Skeletal muscle tissue (tissue), 4 donors: ENCODE measurements around the gene CCDC34. TPM values are rescaled to one million over a fixed set of nuclear protein-coding genes. Genes with fewer than 3 reads are reported as not detected.

Source experiments
- H3K27ac ChIP-seq: one replicate; pipeline ENCODE4 v1.7.0; 2013; ENCODE audit warnings: mild to moderate bottlenecking, low read depth, low read length, inconsistent platforms
- H3K27me3 ChIP-seq, 3 donors: one replicate each; pipeline ENCODE4 v1.7.0; 2013; ENCODE audit warnings: low read length in 3 of 3; ENCODE audit not compliant: control insufficient read depth in 3 of 3, insufficient read depth in 3 of 3
- H3K36me3 ChIP-seq, 3 donors: one replicate each; pipeline ENCODE4 v1.7.0; 2013; ENCODE audit warnings: low read length in 3 of 3; ENCODE audit not compliant: control insufficient read depth in 3 of 3, insufficient read depth in 3 of 3
- H3K4me1 ChIP-seq, 3 donors: one replicate each; pipeline ENCODE4 v1.7.0; 2013; ENCODE audit warnings: low read length in 3 of 3, mild to moderate bottlenecking in 3 of 3; ENCODE audit not compliant: control insufficient read depth in 3 of 3, insufficient read depth in 3 of 3
- H3K4me3 ChIP-seq, 3 donors: one replicate each; pipeline ENCODE4 v1.7.0; 2013; ENCODE audit warnings: low read length in 3 of 3
- H3K9ac ChIP-seq, 3 donors: one replicate each; pipeline ENCODE4 v1.7.0; 2013; ENCODE audit warnings: low read length in 3 of 3, mild to moderate bottlenecking in 3 of 3, moderate library complexity in 2 of 3, low read depth in 1 of 3
- H3K9me3 ChIP-seq, 3 donors: one replicate each; pipeline ENCODE4 v1.7.0; 2013; ENCODE audit warnings: low read length in 3 of 3; ENCODE audit not compliant: control insufficient read depth in 3 of 3
- total RNA-seq: library from RNA; depleted of rRNA; stranded (reverse); fragments of >200 nt; gene quantifications from one replicate; pipeline ENCODE4 v1.2.3, GENCODE V29; 2014
- donor health status: Osteomylitis.

CCDC34 gene
- total RNA-seq, 1 donor from 2014 or later: 2.1 TPM

GRCh38 chr11:27392278-27393114 lies 29.5 kb upstream of the CCDC34 start:
- no peak overlapping the region for H3K27ac ChIP-seq
- H3K4me3 ChIP-seq: no peak overlapping the region
- H3K9me3 ChIP-seq: no peaks in the 10 kb centered on the region
- H3K27me3 ChIP-seq: no peaks in the 10 kb centered on the region
- H3K36me3 ChIP-seq: peaks cover 0 to 4% (median 0%) of the 10 kb centered on the region in 3 donors
- peaks cover 5 to 10% (median 6%) of the 10 kb centered on the region in 3 donors for H3K4me1 ChIP-seq
- H3K9ac ChIP-seq: no peak overlapping the region

GRCh38 chr11:27391331-27392015 lies 28.5 kb upstream of the CCDC34 start:
- H3K36me3 ChIP-seq: peaks cover 0 to 4% (median 0%) of the 10 kb centered on the region in 3 donors
- H3K27ac ChIP-seq: no peak overlapping the region
- no peaks in the 10 kb centered on the region for H3K27me3 ChIP-seq
- no peaks in the 10 kb centered on the region for H3K9me3 ChIP-seq
- no peak overlapping the region for H3K4me3 ChIP-seq
- H3K4me1 ChIP-seq: peaks cover 5 to 10% (median 6%) of the 10 kb centered on the region in 3 donors
- H3K9ac ChIP-seq: no peak overlapping the region

GRCh38 chr11:27390318-27391295 lies 27.6 kb upstream of the CCDC34 start:
- Histone ChIP-seq H3K36me3 (peaks cover 0 to 4% (median 0%) of the 10 kb centered on the region in 3 donors), H3K4me3 (no peak overlapping the region), H3K4me1 (peaks cover 5 to 9% (median 6%) of the 10 kb centered on the region in 3 donors), H3K9me3 (no peaks in the 10 kb centered on the region), H3K9ac (no peak overlapping the region), H3K27me3 (no peaks in the 10 kb centered on the region), H3K27ac (no peak overlapping the region)

- no peaks in the 10 kb centered on the region for H3K27me3 ChIP-seq
- H3K4me1 ChIP-seq: peaks cover 0 to 2% (median 0%) of the 10 kb centered on the region in 3 donors
Measured at GRCh38 chr11:27388869-27389268, 25.9 kb upstream of the CCDC34 start.

GRCh38 chr11:27388001-27388400 lies 25.0 kb upstream of the CCDC34 start:
- Histone ChIP-seq H3K4me1 (peaks cover 0 to 2% (median 0%) of the 10 kb centered on the region in 3 donors), H3K27ac (no peak overlapping the region), H3K9me3 (no peaks in the 10 kb centered on the region), H3K4me3 (no peak overlapping the region), H3K9ac (no peak overlapping the region), H3K27me3 (no peaks in the 10 kb centered on the region), H3K36me3 (peaks cover 0 to 17% (median 5%) of the 10 kb centered on the region in 3 donors)

More at GRCh38 chr11:27388869-27389268, 25.9 kb upstream of the CCDC34 start:
- Histone ChIP-seq H3K36me3 (peaks cover 0 to 13% (median 5%) of the 10 kb centered on the region in 3 donors), H3K9me3 (no peaks in the 10 kb centered on the region), H3K27ac (no peak overlapping the region), H3K4me3 (no peak overlapping the region), H3K9ac (no peak overlapping the region)

GRCh38 chr11:27387362-27387761 lies 24.3 kb upstream of the CCDC34 start:
- Histone ChIP-seq H3K27me3 (no peaks in the 10 kb centered on the region), H3K9ac (no peak overlapping the region), H3K4me1 (peaks cover 0 to 2% (median 0%) of the 10 kb centered on the region in 3 donors), H3K27ac (no peak overlapping the region), H3K4me3 (no peak overlapping the region), H3K9me3 (no peaks in the 10 kb centered on the region), H3K36me3 (peaks cover 0 to 17% (median 5%) of the 10 kb centered on the region in 3 donors)

GRCh38 chr11:27386181-27386845 lies 23.3 kb upstream of the CCDC34 start:
- H3K4me1 ChIP-seq: no peaks in the 10 kb centered on the region
- no peak overlapping the region for H3K27ac ChIP-seq
- H3K4me3 ChIP-seq: no peak overlapping the region
- no peaks in the 10 kb centered on the region for H3K27me3 ChIP-seq
- H3K9ac ChIP-seq: no peak overlapping the region
- no peaks in the 10 kb centered on the region for H3K9me3 ChIP-seq
- peaks cover 0 to 17% (median 5%) of the 10 kb centered on the region in 3 donors for H3K36me3 ChIP-seq

GRCh38 chr11:27385245-27385644 lies 22.2 kb upstream of the CCDC34 start:
- Histone ChIP-seq H3K27ac (no peak overlapping the region), H3K9ac (no peak overlapping the region), H3K4me1 (no peaks in the 10 kb centered on the region), H3K4me3 (no peak overlapping the region), H3K27me3 (no peaks in the 10 kb centered on the region), H3K9me3 (no peaks in the 10 kb centered on the region), H3K36me3 (peaks cover 0 to 13% (median 5%) of the 10 kb centered on the region in 3 donors)

GRCh38 chr11:27384227-27384626 lies 21.2 kb upstream of the CCDC34 start:
- H3K36me3 ChIP-seq: peaks cover 2 to 13% (median 8%) of the 10 kb centered on the region in 3 donors
- no peaks in the 10 kb centered on the region for H3K9me3 ChIP-seq
- H3K4me3 ChIP-seq: no peak overlapping the region
- no peaks in the 10 kb centered on the region for H3K4me1 ChIP-seq
- no peaks in the 10 kb centered on the region for H3K27me3 ChIP-seq
- H3K27ac ChIP-seq: no peak overlapping the region
- no peak overlapping the region for H3K9ac ChIP-seq
